Jurkat, Clone E6-1 (cell line): ENCODE data around the gene CARNS1.

ENCODE experiments used
- DNase-seq: peaks from one replicate; pipeline ENCODE4 v3.0.0-alpha.2; 2011; ENCODE audit warnings: low read depth, low spot score
- H3K4me3 ChIP-seq: 2 replicates; pipeline ENCODE4 v1.5.1; 2011; ENCODE audit warnings: mild to moderate bottlenecking, low read length, control low read depth, moderate library complexity

The CARNS1 gene

GRCh38 chr11:67470337-67471002 lies 55.0 kb downstream of the CARNS1 start:
- no peak overlapping the region for H3K4me3 ChIP-seq
- DNase-seq: no peak

DNA sequence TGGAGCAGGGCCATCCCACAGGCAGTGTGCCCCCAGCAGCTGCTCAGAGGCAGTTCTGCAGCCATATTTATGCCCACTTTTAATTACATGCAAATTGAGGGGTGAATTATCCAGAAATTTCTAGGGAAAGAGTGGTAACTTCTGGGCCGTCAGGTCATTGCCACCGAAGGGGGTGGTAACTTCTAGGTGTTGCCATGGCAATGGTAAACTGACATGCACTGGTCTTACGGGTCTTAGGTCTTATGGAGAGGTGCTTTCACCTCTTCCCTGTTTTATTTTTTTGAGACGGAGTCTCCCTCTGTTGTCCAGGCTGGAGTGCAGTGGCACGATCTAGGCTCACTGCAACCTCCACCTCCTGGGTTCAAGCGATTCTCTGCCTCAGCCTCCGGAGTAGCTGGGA lies 57.4 kb downstream of the CARNS1 start:
- DNase-seq: no peak
- H3K4me3 ChIP-seq: no peak overlapping the region
